Uterus (tissue), 4 donors: ENCODE measurements around the gene ZNF565. TPM values are rescaled to one million over a fixed set of nuclear protein-coding genes. Genes with fewer than 3 reads are reported as not detected.

ENCODE experiments used
- DNase-seq, 2 donors: peaks; one replicate each; pipeline ENCODE4 v3.0.0-alpha.2; 2019 to 2020
- H3K27ac ChIP-seq, 2 donors: fragments of 200-600 bp; sonication (generic); 1 replicate in 1 of 2; 2 replicates in 1 of 2; pipeline ENCODE4 v1.5.1; 2016 to 2018
- H3K27me3 ChIP-seq, 2 donors: fragments of 200-600 bp; sonication (generic); one replicate each; pipeline ENCODE4 v1.5.1; 2018 to 2019; ENCODE audit warnings: control low read depth in 1 of 2
- H3K36me3 ChIP-seq, 2 donors: fragments of 200-600 bp; sonication (generic); one replicate each; pipeline ENCODE4 v1.5.1; 2019; ENCODE audit warnings: control low read depth in 1 of 2
- H3K4me1 ChIP-seq, 2 donors: fragments of 200-600 bp; sonication (generic); one replicate each; pipeline ENCODE4 v1.5.1; 2018 to 2019; ENCODE audit warnings: control low read depth in 1 of 2
- H3K4me3 ChIP-seq, 2 donors: fragments of 200-600 bp; sonication (generic); 1 replicate in 1 of 2; 2 replicates in 1 of 2; pipeline ENCODE4 v1.5.1; 2018 to 2019; ENCODE audit warnings: mild to moderate bottlenecking in 1 of 2
- H3K9me3 ChIP-seq, 2 donors: fragments of 200-600 bp; sonication (generic); one replicate each; pipeline ENCODE4 v1.5.1; 2019; ENCODE audit warnings: control low read depth in 1 of 2
- CTCF ChIP-seq, 4 experiments: fragments of 200-600 bp in 2 of 4; fragments of 450-650 bp in 2 of 4; sonication (generic) in 2 of 4; IDR thresholded peaks; one replicate each; pipeline ENCODE4 v1.5.1; 2016 to 2019; ENCODE audit warnings: antibody characterized with exemption in 4 of 4, mild to moderate bottlenecking in 2 of 4, moderate library complexity in 1 of 4
- POLR2A ChIP-seq, 2 donors: fragments of 450-650 bp; IDR thresholded peaks; one replicate each; pipeline ENCODE4 v1.6.1; 2016; ENCODE audit warnings: antibody characterized with exemption in 2 of 2, mild to moderate bottlenecking in 1 of 2, moderate library complexity in 1 of 2
- intact Hi-C: fragments of 100-400 bp; cut with DNase I; formaldehyde crosslinking; loops from one replicate; pipeline ENCODE4 v1.15.1; 2023; ENCODE audit warnings: low total_unique reads
- total RNA-seq, 4 donors: library from RNA; depleted of rRNA in 3 of 4; stranded (reverse); fragments of >200 nt in 3 of 4; gene quantifications; one replicate each; pipeline versions ENCODE4 v1.1.0 to v1.2.4, GENCODE V29; 2014 to 2023
- donor health status: DM: yes; HTN: yes; CAD: no.

ZNF565 gene
- total RNA-seq, result 10 to 100 TPM in 1 of 4 donors, 1 to 10 TPM in 3; 1.5 to 20.8 (median 6.1) TPM

- H3K36me3 ChIP-seq, result no peaks in the 10 kb centered on the region
- H3K4me3 ChIP-seq, result peak within 1 kb of the TSS; percentile 67 to 88
- TF ChIP-seq POLR2A (IDR thresholded peaks at IDR 0.05) (peak; percentile 58 to 81), CTCF (IDR thresholded peaks at IDR 0.05) (peak in 2 of 4 experiments; percentile 38 to 40)
- no peaks in the 10 kb centered on the region for H3K9me3 ChIP-seq
- H3K27ac ChIP-seq, result peak within 1 kb of the TSS; percentile 94 to 97
- peaks cover 0 to 7% of the 10 kb centered on the region in 2 donors for H3K4me1 ChIP-seq
- DNase-seq, result peak; percentile 96 to 98
- H3K27me3 ChIP-seq, result no peaks in the 10 kb centered on the region
- intact Hi-C loops, result no loop called here
Measured at GRCh38 chr19:36214386-36215275, at the start of gene ZNF565, which contains the start of gene ZNF146. TSS of gene ZNF565 (minus strand) at chr19:36214665. CDS start at chr19:36201985, 12,680 bp downstream. TSS of gene ZNF146 (plus strand) at chr19:36215106. CDS start at chr19:36236441, 21,335 bp downstream.

- TF ChIP-seq POLR2A (IDR thresholded peaks at IDR 0.05), result no peak
- no peak for TF ChIP-seq CTCF (IDR thresholded peaks at IDR 0.05)
- intact Hi-C loops, result no loop called here
- no peaks in the 10 kb centered on the region for H3K4me1 ChIP-seq
- H3K27me3 ChIP-seq, result no peaks in the 10 kb centered on the region
- no peak overlapping the region for H3K4me3 ChIP-seq
- H3K9me3 ChIP-seq, result no peaks in the 10 kb centered on the region
- DNase-seq, result no peak
- no peaks in the 10 kb centered on the region for H3K36me3 ChIP-seq
- no peak overlapping the region for H3K27ac ChIP-seq
Measured at GRCh38 chr19:36259211-36259610, 44.7 kb upstream of the ZNF565 start.

GRCh38 chr19:36258028-36258875 lies 43.8 kb upstream of the ZNF565 start:
- H3K36me3 ChIP-seq, result no peaks in the 10 kb centered on the region
- peak overlapping the region in 1 of 2 donors; percentile 20 for H3K4me3 ChIP-seq
- H3K27me3 ChIP-seq, result no peaks in the 10 kb centered on the region
- H3K9me3 ChIP-seq, result no peaks in the 10 kb centered on the region
- TF ChIP-seq POLR2A (IDR thresholded peaks at IDR 0.05), result no peak
- TF ChIP-seq CTCF (IDR thresholded peaks at IDR 0.05), result no peak
- H3K4me1 ChIP-seq, result no peaks in the 10 kb centered on the region
- DNase-seq, result no peak
- no peak overlapping the region for H3K27ac ChIP-seq
- intact Hi-C loops, result no loop called here

GRCh38 chr19:36257520-36257876 lies 43.0 kb upstream of the ZNF565 start:
- Histone ChIP-seq H3K9me3 (no peaks in the 10 kb centered on the region), H3K27ac (no peak overlapping the region), H3K36me3 (no peaks in the 10 kb centered on the region), H3K27me3 (no peaks in the 10 kb centered on the region), H3K4me3 (peak overlapping the region; percentile 20 to 25), H3K4me1 (no peaks in the 10 kb centered on the region)
- no peak for TF ChIP-seq POLR2A (IDR thresholded peaks at IDR 0.05)
- intact Hi-C loops, result no loop called here
- DNase-seq, result no peak

GRCh38 chr19:36256853-36257519 lies 42.5 kb upstream of the ZNF565 start:
- no peaks in the 10 kb centered on the region for H3K36me3 ChIP-seq
- H3K9me3 ChIP-seq, result no peaks in the 10 kb centered on the region
- no peaks in the 10 kb centered on the region for H3K27me3 ChIP-seq
- no peaks in the 10 kb centered on the region for H3K4me1 ChIP-seq
- no peak for TF ChIP-seq POLR2A (IDR thresholded peaks at IDR 0.05)
- no peak for TF ChIP-seq CTCF (IDR thresholded peaks at IDR 0.05)
- no peak for DNase-seq
- peak overlapping the region; percentile 20 to 25 for H3K4me3 ChIP-seq
- no peak overlapping the region for H3K27ac ChIP-seq
- intact Hi-C loops, result no loop called here
